ENCODE results near the gene NEFH. TPM values are rescaled to one million over a fixed set of nuclear protein-coding genes. Genes with fewer than 3 reads are reported as not detected.
A peak's percentile ranks its signal among the peaks of the same experiment; 100 is the strongest.

NEFH gene
- total and polyA plus RNA-seq, 2 donors (not counting 1 experiment from before 2014, with no cell fraction given), result 0.04 to 0.10 TPM

- Histone ChIP-seq H3K4me3 (ENCODE audit: control extremely low read depth in 1 of 5, extremely low read depth in 1 of 5, insufficient read depth in 1 of 5, low read depth in 2 of 5, low read length in 4 of 5) (no peak overlapping the region), H3K27ac (ENCODE audit: low read length in 2 of 2) (no peak overlapping the region), H3K4me1 (ENCODE audit: control insufficient read depth in 2 of 2, insufficient read depth in 2 of 2, low read length in 2 of 2) (peaks cover 0 to 3% of the 10 kb centered on the region in 2 donors), H3K9ac (ENCODE audit: low read length) (no peak overlapping the region), H3K27me3 (replicated peaks in 1 of 4; ENCODE audit: control extremely low read depth in 1 of 4, control insufficient read depth in 3 of 4, insufficient read depth in 4 of 4, low read length in 3 of 4) (no peaks in the 10 kb centered on the region), H3K36me3 (replicated peaks in 1 of 2; ENCODE audit: control extremely low read depth in 1 of 2, control insufficient read depth in 1 of 2, extremely low read depth in 1 of 2, insufficient read depth in 2 of 2, low read length in 1 of 2) (no peaks in the 10 kb centered on the region), H4K20me1 (ENCODE audit: control insufficient read depth, insufficient read depth, low read length, poor library complexity, severe bottlenecking) (no peaks in the 10 kb centered on the region), H3K79me2 (ENCODE audit: control insufficient read depth, insufficient read depth, low read length) (no peaks in the 10 kb centered on the region), H3K9me3 (ENCODE audit: control extremely low read depth in 1 of 3, control insufficient read depth in 2 of 3, insufficient read depth in 1 of 3, low read length in 2 of 3) (no peaks in the 10 kb centered on the region), H2AFZ (ENCODE audit: insufficient read depth, low read depth, low read length, poor library complexity, severe bottlenecking) (no peak overlapping the region), H3K4me2 (replicated peaks; ENCODE audit: low read depth, low read length, poor library complexity, severe bottlenecking) (no peak overlapping the region)
- Mint-ChIP-seq H3K27me3 (no peaks in the 10 kb centered on the region), H3K4me1 (peaks cover 1% of the 10 kb centered on the region), H3K4me3 (no peak overlapping the region), H3K27ac (peak overlapping the region; percentile 47), H3K9me3 (ENCODE audit: insufficient read depth) (no peaks in the 10 kb centered on the region)
- POLR2A ChIA-PET, result no interaction called here
- DNase-seq (no peak), ATAC-seq (ENCODE audit: low read depth) (no peak)
- intact Hi-C loops (cut with micrococcal nuclease), result no loop called here
- WGBS (ENCODE audit: insufficient coverage), result 93% methylated on average over 3 of the region's 5 CpGs
- TF ChIP-seq EZH2 (IDR thresholded peaks at IDR 0.05; ENCODE audit: borderline replicate concordance, insufficient read depth, low read depth, low read length, poor library complexity, severe bottlenecking), result no peak
- TF ChIP-seq, protein P1, sequence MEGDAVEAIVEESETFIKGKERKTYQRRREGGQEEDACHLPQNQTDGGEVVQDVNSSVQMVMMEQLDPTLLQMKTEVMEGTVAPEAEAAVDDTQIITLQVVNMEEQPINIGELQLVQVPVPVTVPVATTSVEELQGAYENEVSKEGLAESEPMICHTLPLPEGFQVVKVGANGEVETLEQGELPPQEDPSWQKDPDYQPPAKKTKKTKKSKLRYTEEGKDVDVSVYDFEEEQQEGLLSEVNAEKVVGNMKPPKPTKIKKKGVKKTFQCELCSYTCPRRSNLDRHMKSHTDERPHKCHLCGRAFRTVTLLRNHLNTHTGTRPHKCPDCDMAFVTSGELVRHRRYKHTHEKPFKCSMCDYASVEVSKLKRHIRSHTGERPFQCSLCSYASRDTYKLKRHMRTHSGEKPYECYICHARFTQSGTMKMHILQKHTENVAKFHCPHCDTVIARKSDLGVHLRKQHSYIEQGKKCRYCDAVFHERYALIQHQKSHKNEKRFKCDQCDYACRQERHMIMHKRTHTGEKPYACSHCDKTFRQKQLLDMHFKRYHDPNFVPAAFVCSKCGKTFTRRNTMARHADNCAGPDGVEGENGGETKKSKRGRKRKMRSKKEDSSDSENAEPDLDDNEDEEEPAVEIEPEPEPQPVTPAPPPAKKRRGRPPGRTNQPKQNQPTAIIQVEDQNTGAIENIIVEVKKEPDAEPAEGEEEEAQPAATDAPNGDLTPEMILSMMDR (IDR thresholded peaks at IDR 0.05), result no peak
- CTCF ChIA-PET, result interaction anchor here (0.6 to 0.9 kb wide), 3 partner anchors 8 to 84 kb away, joined by 3 to 4 read pairs (median 3); no protein-coding TSS in a partner anchor
Measured at GRCh38 chr22:29461263-29461662, 18.8 kb upstream of the NEFH start.

- Histone ChIP-seq H3K36me3 (replicated peaks in 1 of 2; ENCODE audit: control extremely low read depth in 1 of 2, control insufficient read depth in 1 of 2, extremely low read depth in 1 of 2, insufficient read depth in 2 of 2, low read length in 1 of 2) (no peaks in the 10 kb centered on the region), H3K27ac (ENCODE audit: low read length in 2 of 2) (no peak overlapping the region), H4K20me1 (ENCODE audit: control insufficient read depth, insufficient read depth, low read length, poor library complexity, severe bottlenecking) (no peaks in the 10 kb centered on the region), H3K4me2 (replicated peaks; ENCODE audit: low read depth, low read length, poor library complexity, severe bottlenecking) (no peak overlapping the region), H3K79me2 (ENCODE audit: control insufficient read depth, insufficient read depth, low read length) (no peaks in the 10 kb centered on the region), H3K27me3 (replicated peaks in 1 of 4; ENCODE audit: control extremely low read depth in 1 of 4, control insufficient read depth in 3 of 4, insufficient read depth in 4 of 4, low read length in 3 of 4) (peaks cover 0 to 3% (median 0%) of the 10 kb centered on the region in 4 experiments), H3K4me1 (ENCODE audit: control insufficient read depth in 2 of 2, insufficient read depth in 2 of 2, low read length in 2 of 2) (no peaks in the 10 kb centered on the region), H3K9ac (ENCODE audit: low read length) (no peak overlapping the region), H3K4me3 (ENCODE audit: control extremely low read depth in 1 of 5, extremely low read depth in 1 of 5, insufficient read depth in 1 of 5, low read depth in 2 of 5, low read length in 4 of 5) (no peak overlapping the region), H3K9me3 (ENCODE audit: control extremely low read depth in 1 of 3, control insufficient read depth in 2 of 3, insufficient read depth in 1 of 3, low read length in 2 of 3) (no peaks in the 10 kb centered on the region), H2AFZ (ENCODE audit: insufficient read depth, low read depth, low read length, poor library complexity, severe bottlenecking) (no peak overlapping the region)
- TF ChIP-seq EZH2 (IDR thresholded peaks at IDR 0.05; ENCODE audit: borderline replicate concordance, insufficient read depth, low read depth, low read length, poor library complexity, severe bottlenecking), result no peak
- Mint-ChIP-seq H3K27me3 (peaks cover 3% of the 10 kb centered on the region), H3K27ac (no peak overlapping the region), H3K9me3 (ENCODE audit: insufficient read depth) (no peaks in the 10 kb centered on the region), H3K4me1 (no peaks in the 10 kb centered on the region), H3K4me3 (no peak overlapping the region)
- CTCF ChIA-PET, result no interaction called here
- no peak for ATAC-seq (ENCODE audit: low read depth)
- intact Hi-C loops (cut with micrococcal nuclease), result no loop called here
- no peak for DNase-seq
- 95% methylated on average over 5 of the region's 7 CpGs for WGBS (ENCODE audit: insufficient coverage)
- POLR2A ChIA-PET, result no interaction called here
Measured at GRCh38 chr22:29463629-29464028, 16.4 kb upstream of the NEFH start.
